Peyer's patch (tissue), 4 donors: Measurements from ENCODE around the gene CDY2A.
"Not testable (repeated sequence)": the region's sequence is repeated elsewhere in the genome, so short reads cannot be mapped to it uniquely, and the experiment has no call there.

Experiments used
- POLR2A ChIP-seq, 2 donors: fragments of 450-650 bp; IDR thresholded peaks; one replicate each; pipeline ENCODE4 v1.5.1; 2017; ENCODE audit warnings: antibody characterized with exemption in 2 of 2, mild to moderate bottlenecking in 2 of 2, moderate library complexity in 2 of 2
- TF ChIP-seq, protein P1 (sequence below), 6 experiments: fragments of 450-650 bp in 4 of 6; fragments of 200-600 bp in 2 of 6; sonication (generic) in 1 of 6; IDR thresholded peaks; one replicate each; pipeline ENCODE4 v1.5.1; 2017 to 2019; ENCODE audit warnings: antibody characterized with exemption in 6 of 6, mild to moderate bottlenecking in 3 of 6, moderate library complexity in 1 of 6

DNA sequence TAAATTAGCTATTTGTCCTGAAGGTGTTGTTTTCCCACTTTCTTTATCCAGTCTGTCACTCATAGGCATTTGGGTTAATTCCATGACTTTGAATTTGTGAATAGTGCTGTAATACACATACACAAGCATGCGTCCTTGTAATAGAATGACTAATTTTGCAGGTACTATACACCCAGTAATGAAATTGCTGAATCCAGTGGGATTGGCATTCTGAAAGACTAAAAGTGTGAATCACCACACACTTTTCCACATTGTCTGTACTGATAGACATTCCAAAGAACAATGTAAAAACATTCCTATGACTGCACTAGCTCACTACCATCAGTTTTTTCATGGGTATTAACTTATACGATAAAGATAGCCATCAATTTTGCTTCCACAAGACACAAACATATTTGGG is 27.3 kb upstream of the CDY2A start:
- TF ChIP-seq, protein P1, sequence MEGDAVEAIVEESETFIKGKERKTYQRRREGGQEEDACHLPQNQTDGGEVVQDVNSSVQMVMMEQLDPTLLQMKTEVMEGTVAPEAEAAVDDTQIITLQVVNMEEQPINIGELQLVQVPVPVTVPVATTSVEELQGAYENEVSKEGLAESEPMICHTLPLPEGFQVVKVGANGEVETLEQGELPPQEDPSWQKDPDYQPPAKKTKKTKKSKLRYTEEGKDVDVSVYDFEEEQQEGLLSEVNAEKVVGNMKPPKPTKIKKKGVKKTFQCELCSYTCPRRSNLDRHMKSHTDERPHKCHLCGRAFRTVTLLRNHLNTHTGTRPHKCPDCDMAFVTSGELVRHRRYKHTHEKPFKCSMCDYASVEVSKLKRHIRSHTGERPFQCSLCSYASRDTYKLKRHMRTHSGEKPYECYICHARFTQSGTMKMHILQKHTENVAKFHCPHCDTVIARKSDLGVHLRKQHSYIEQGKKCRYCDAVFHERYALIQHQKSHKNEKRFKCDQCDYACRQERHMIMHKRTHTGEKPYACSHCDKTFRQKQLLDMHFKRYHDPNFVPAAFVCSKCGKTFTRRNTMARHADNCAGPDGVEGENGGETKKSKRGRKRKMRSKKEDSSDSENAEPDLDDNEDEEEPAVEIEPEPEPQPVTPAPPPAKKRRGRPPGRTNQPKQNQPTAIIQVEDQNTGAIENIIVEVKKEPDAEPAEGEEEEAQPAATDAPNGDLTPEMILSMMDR (IDR thresholded peaks at IDR 0.05): not testable (repeated sequence)
- not testable (repeated sequence) for TF ChIP-seq POLR2A (IDR thresholded peaks at IDR 0.05)
